NT2/D1 (cell line): ENCODE results near the gene PPM1H.

ENCODE experiments used
- SUZ12 ChIP-seq: IDR thresholded peaks from 2 replicates; pipeline ENCODE4 v1.6.1; 2011; ENCODE audit not compliant: insufficient read length, insufficient read depth; ENCODE audit errors: extremely low read depth
- ZNF274 ChIP-seq: IDR thresholded peaks from 2 replicates; pipeline ENCODE4 v1.6.1; 2011; ENCODE audit warnings: mild to moderate bottlenecking, low read depth, low read length

DNA sequence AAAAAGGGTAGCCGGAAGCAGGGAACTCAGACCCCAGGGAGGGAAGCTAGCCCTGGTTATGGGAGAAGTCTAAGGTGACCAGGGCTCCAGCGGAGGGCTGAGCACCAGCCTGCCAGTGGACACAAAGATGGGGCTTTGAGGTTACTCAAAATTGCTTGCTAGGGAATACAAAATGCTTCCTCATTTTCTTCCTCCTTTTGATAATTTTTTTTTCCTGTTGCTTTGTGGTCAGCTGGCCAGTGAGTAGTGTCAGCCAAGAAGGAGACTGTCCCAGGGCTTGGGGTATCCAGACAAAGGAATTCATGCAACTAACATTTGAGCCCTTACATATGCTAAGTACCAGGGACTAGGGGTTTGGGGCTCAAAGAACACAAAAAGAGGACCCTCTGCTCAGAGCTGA is 206.2 kb downstream of the PPM1H start:
- TF ChIP-seq ZNF274 = no peak
- no peak for TF ChIP-seq SUZ12
